HepG2 (cell line): ENCODE results near the gene ST6GALNAC4. TPM values are rescaled to one million over a fixed set of nuclear protein-coding genes. Genes with fewer than 3 reads are reported as not detected.

Experiments used
- ATF1 ChIP-seq: IDR thresholded peaks from 2 replicates; pipeline ENCODE4 v1.6.1; 2016; ENCODE audit warnings: mild to moderate bottlenecking, control low read depth
- CCAR2 ChIP-seq: fragments of 200-400 bp; formaldehyde crosslinking; optimal IDR thresholded peaks from 2 replicates; pipeline ENCODE3; 2018; ENCODE audit warnings: low read depth, mild to moderate bottlenecking, low read length, moderate library complexity
- CREB1 ChIP-seq, 2 experiments: fragments of 450-650 bp in 1 of 2; IDR thresholded peaks; 2 replicates each; pipeline ENCODE4 v1.6.1; 2016 to 2017; ENCODE audit warnings: control low read depth in 1 of 2, mild to moderate bottlenecking in 1 of 2, missing compliant biosample characterization in 1 of 2, missing genetic modification characterization in 1 of 2
- KLF12 ChIP-seq: sonication (generic); formaldehyde crosslinking; IDR thresholded peaks from 2 replicates; pipeline ENCODE4 v1.4.0; 2020; ENCODE audit warnings: missing genetic modification reagents, borderline replicate concordance
- NONO ChIP-seq, 2 experiments: fragments of 450-650 bp in 1 of 2; sonication (generic) in 1 of 2; formaldehyde crosslinking in 1 of 2; IDR thresholded peaks in 1 of 2; conservative IDR thresholded peaks in 1 of 2; 2 replicates each; pipeline versions ENCODE4 v1.6.1 to v1.8.0; 2017 to 2022; ENCODE audit warnings: mild to moderate bottlenecking in 1 of 2, missing genetic modification reagents in 1 of 2, moderate library complexity in 1 of 2
- PHF8 ChIP-seq: sonication (generic); formaldehyde crosslinking; IDR thresholded peaks from 2 replicates; pipeline ENCODE4 v1.5.0; 2020; ENCODE audit warnings: missing genetic modification reagents
- PTBP1 ChIP-seq: fragments of 200-400 bp; formaldehyde crosslinking; IDR thresholded peaks from 2 replicates; pipeline ENCODE4 v1.6.1; 2018; ENCODE audit warnings: low read length, low read depth; ENCODE audit not compliant: poor library complexity, severe bottlenecking
- RFXANK ChIP-seq: IDR thresholded peaks from 2 replicates; pipeline ENCODE4 v1.6.1; 2016
- RNF2 ChIP-seq: fragments of 450-650 bp; conservative IDR thresholded peaks from 2 replicates; pipeline ENCODE4 v1.6.1; 2016; ENCODE audit warnings: low read depth
- ZC3H13 ChIP-seq: sonication (generic); formaldehyde crosslinking; IDR thresholded peaks from 2 replicates; pipeline ENCODE4 v1.8.1; 2023; ENCODE audit warnings: mild to moderate bottlenecking, missing genetic modification reagents, moderate library complexity
- ZFP37 ChIP-seq: sonication (generic); formaldehyde crosslinking; IDR thresholded peaks from 2 replicates; pipeline ENCODE4 v1.4.0; 2020; ENCODE audit warnings: missing genetic modification reagents, borderline replicate concordance
- ZNF256 ChIP-seq: sonication (generic); formaldehyde crosslinking; conservative IDR thresholded peaks from 2 replicates; pipeline ENCODE4 v1.4.0; 2020; ENCODE audit warnings: missing genetic modification reagents
- ZNF333 ChIP-seq: sonication (generic); formaldehyde crosslinking; IDR thresholded peaks from 2 replicates; pipeline ENCODE4 v1.4.0; 2020; ENCODE audit warnings: mild to moderate bottlenecking, missing genetic modification reagents, borderline replicate concordance
- ZNF670 ChIP-seq: sonication (generic); formaldehyde crosslinking; IDR thresholded peaks from 2 replicates; pipeline ENCODE4 v1.8.0; 2022; ENCODE audit warnings: mild to moderate bottlenecking, missing genetic modification reagents, borderline replicate concordance
- ZNF674 ChIP-seq: sonication (generic); formaldehyde crosslinking; IDR thresholded peaks from 2 replicates; pipeline ENCODE4 v1.5.0; 2020; ENCODE audit warnings: low read depth, mild to moderate bottlenecking, missing genetic modification reagents
- ZNF768 ChIP-seq: sonication (generic); formaldehyde crosslinking; IDR thresholded peaks from 2 replicates; pipeline ENCODE4 v1.4.0; 2020; ENCODE audit warnings: missing genetic modification reagents
- ZNF782 ChIP-seq: sonication (generic); formaldehyde crosslinking; IDR thresholded peaks from 2 replicates; pipeline ENCODE4 v1.4.0; 2020; ENCODE audit warnings: missing genetic modification reagents, mild to moderate bottlenecking, borderline replicate concordance
- polyA plus RNA-seq, 8 experiments: library from polyadenylated mRNA; depleted of rRNA in 3 of 8; stranded (reverse) in 7 of 8; unstranded in 1 of 8; fragments of >200 nt; fragmentation: Illumina TruSeq in 4 of 8; extraction: Trizol in 4 of 8; gene quantifications; 2 replicates each; pipeline versions ENCODE4 v1.2.1 to v1.2.3, GENCODE V29; 2011 to 2016; ENCODE audit warnings: low read depth in 4 of 8, missing spikeins in 1 of 8, mixed read lengths in 1 of 8; ENCODE audit not compliant: insufficient read depth in 1 of 8
- total RNA-seq, 5 experiments: library from RNA; depleted of rRNA; stranded (reverse); fragments of >200 nt; fragmentation: Illumina TruSeq; extraction: Trizol; gene quantifications; 2 replicates each; pipeline ENCODE4 v1.2.3, GENCODE V29; 2016; ENCODE audit warnings: low read depth in 1 of 5
- TF ChIP-seq, protein P1 (sequence below): sonication (generic); formaldehyde crosslinking; IDR thresholded peaks from 2 replicates; pipeline ENCODE4 v1.4.0; 2020; ENCODE audit warnings: missing genetic modification reagents
- TF ChIP-seq, protein P2 (sequence below): sonication (generic); formaldehyde crosslinking; IDR thresholded peaks from 2 replicates; pipeline ENCODE4 v1.4.0; 2020; ENCODE audit warnings: missing genetic modification reagents
- TF ChIP-seq, protein P3 (sequence below): sonication (generic); formaldehyde crosslinking; IDR thresholded peaks from 2 replicates; pipeline ENCODE4 v1.4.0; 2020; ENCODE audit warnings: mild to moderate bottlenecking, low read depth, missing genetic modification reagents

ST6GALNAC4 gene
- total and polyA plus RNA-seq, 2 of the 13 experiments (the other 11 are each of a cell fraction or from before 2014, with no cell fraction given), result 18.8 to 27.7 TPM

GRCh38 chr9:127877566-127877998 lies 39.3 kb downstream of the ST6GALNAC4 start, which contains the start of gene AK1 (continued):
- TF ChIP-seq, protein P1, sequence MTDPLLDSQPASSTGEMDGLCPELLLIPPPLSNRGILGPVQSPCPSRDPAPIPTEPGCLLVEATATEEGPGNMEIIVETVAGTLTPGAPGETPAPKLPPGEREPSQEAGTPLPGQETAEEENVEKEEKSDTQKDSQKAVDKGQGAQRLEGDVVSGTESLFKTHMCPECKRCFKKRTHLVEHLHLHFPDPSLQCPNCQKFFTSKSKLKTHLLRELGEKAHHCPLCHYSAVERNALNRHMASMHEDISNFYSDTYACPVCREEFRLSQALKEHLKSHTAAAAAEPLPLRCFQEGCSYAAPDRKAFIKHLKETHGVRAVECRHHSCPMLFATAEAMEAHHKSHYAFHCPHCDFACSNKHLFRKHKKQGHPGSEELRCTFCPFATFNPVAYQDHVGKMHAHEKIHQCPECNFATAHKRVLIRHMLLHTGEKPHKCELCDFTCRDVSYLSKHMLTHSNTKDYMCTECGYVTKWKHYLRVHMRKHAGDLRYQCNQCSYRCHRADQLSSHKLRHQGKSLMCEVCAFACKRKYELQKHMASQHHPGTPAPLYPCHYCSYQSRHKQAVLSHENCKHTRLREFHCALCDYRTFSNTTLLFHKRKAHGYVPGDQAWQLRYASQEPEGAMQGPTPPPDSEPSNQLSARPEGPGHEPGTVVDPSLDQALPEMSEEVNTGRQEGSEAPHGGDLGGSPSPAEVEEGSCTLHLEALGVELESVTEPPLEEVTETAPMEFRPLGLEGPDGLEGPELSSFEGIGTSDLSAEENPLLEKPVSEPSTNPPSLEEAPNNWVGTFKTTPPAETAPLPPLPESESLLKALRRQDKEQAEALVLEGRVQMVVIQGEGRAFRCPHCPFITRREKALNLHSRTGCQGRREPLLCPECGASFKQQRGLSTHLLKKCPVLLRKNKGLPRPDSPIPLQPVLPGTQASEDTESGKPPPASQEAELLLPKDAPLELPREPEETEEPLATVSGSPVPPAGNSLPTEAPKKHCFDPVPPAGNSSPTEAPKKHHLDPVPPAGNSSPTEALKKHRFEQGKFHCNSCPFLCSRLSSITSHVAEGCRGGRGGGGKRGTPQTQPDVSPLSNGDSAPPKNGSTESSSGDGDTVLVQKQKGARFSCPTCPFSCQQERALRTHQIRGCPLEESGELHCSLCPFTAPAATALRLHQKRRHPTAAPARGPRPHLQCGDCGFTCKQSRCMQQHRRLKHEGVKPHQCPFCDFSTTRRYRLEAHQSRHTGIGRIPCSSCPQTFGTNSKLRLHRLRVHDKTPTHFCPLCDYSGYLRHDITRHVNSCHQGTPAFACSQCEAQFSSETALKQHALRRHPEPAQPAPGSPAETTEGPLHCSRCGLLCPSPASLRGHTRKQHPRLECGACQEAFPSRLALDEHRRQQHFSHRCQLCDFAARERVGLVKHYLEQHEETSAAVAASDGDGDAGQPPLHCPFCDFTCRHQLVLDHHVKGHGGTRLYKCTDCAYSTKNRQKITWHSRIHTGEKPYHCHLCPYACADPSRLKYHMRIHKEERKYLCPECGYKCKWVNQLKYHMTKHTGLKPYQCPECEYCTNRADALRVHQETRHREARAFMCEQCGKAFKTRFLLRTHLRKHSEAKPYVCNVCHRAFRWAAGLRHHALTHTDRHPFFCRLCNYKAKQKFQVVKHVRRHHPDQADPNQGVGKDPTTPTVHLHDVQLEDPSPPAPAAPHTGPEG, result no peak
- TF ChIP-seq ZNF256 (CRISPR knock-in tag), result no peak
- no peak for TF ChIP-seq ZNF782 (CRISPR knock-in tag)
- TF ChIP-seq, protein P2, sequence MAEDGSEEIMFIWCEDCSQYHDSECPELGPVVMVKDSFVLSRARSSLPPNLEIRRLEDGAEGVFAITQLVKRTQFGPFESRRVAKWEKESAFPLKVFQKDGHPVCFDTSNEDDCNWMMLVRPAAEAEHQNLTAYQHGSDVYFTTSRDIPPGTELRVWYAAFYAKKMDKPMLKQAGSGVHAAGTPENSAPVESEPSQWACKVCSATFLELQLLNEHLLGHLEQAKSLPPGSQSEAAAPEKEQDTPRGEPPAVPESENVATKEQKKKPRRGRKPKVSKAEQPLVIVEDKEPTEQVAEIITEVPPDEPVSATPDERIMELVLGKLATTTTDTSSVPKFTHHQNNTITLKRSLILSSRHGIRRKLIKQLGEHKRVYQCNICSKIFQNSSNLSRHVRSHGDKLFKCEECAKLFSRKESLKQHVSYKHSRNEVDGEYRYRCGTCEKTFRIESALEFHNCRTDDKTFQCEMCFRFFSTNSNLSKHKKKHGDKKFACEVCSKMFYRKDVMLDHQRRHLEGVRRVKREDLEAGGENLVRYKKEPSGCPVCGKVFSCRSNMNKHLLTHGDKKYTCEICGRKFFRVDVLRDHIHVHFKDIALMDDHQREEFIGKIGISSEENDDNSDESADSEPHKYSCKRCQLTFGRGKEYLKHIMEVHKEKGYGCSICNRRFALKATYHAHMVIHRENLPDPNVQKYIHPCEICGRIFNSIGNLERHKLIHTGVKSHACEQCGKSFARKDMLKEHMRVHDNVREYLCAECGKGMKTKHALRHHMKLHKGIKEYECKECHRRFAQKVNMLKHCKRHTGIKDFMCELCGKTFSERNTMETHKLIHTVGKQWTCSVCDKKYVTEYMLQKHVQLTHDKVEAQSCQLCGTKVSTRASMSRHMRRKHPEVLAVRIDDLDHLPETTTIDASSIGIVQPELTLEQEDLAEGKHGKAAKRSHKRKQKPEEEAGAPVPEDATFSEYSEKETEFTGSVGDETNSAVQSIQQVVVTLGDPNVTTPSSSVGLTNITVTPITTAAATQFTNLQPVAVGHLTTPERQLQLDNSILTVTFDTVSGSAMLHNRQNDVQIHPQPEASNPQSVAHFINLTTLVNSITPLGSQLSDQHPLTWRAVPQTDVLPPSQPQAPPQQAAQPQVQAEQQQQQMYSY (CRISPR knock-in tag), result no peak
- TF ChIP-seq ZNF670 (CRISPR knock-in tag), result no peak
- TF ChIP-seq PTBP1, result no peak
- TF ChIP-seq CCAR2, result no peak
- TF ChIP-seq, protein P3, sequence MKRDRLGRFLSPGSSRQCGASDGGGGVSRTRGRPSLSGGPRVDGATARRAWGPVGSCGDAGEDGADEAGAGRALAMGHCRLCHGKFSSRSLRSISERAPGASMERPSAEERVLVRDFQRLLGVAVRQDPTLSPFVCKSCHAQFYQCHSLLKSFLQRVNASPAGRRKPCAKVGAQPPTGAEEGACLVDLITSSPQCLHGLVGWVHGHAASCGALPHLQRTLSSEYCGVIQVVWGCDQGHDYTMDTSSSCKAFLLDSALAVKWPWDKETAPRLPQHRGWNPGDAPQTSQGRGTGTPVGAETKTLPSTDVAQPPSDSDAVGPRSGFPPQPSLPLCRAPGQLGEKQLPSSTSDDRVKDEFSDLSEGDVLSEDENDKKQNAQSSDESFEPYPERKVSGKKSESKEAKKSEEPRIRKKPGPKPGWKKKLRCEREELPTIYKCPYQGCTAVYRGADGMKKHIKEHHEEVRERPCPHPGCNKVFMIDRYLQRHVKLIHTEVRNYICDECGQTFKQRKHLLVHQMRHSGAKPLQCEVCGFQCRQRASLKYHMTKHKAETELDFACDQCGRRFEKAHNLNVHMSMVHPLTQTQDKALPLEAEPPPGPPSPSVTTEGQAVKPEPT, result no peak
- TF ChIP-seq KLF12 (CRISPR knock-in tag), result no peak
- no peak for TF ChIP-seq ZNF674
- no peak for TF ChIP-seq RFXANK
- 0 out of 2 replicates have a peak, but pooled peaks have one; percentile 30 for TF ChIP-seq ZC3H13 (CRISPR knock-in tag)
- TF ChIP-seq ZFP37 (CRISPR knock-in tag), result no peak
- no peak for TF ChIP-seq RNF2
- TF ChIP-seq CREB1 (IDR thresholded peaks at IDR 0.05), result no peak
- no peak for TF ChIP-seq CREB1 (CRISPR knock-in tag; IDR thresholded peaks at IDR 0.05)
- no peak for TF ChIP-seq ZNF768 (CRISPR knock-in tag)
- no peak for TF ChIP-seq NONO (IDR thresholded peaks at IDR 0.05)
- peak; percentile 85 for TF ChIP-seq NONO (CRISPR knock-in tag; conservative IDR thresholded peaks at IDR 0.05)
- peak; percentile 55 for TF ChIP-seq PHF8 (CRISPR knock-in tag)
- TF ChIP-seq ATF1 (CRISPR knock-in tag), result no peak
- no peak for TF ChIP-seq ZNF333
